Parathyroid adenoma (tissue), 2 donors: ENCODE data around the gene CDHR1.

Experiments
- H2AFZ ChIP-seq: fragments of 300-600 bp; sonication (generic); one replicate; pipeline ENCODE4 v1.7.0; 2017; ENCODE audit warnings: antibody characterized with exemption, mild to moderate bottlenecking
- H3K27ac ChIP-seq: fragments of 300-600 bp; sonication (generic); one replicate; pipeline ENCODE4 v1.7.0; 2017
- H3K27me3 ChIP-seq: fragments of 300-600 bp; sonication (generic); one replicate; pipeline ENCODE4 v1.7.0; 2017; ENCODE audit warnings: low read length; ENCODE audit not compliant: control insufficient read depth, insufficient read depth
- H3K36me3 ChIP-seq: fragments of 300-600 bp; sonication (generic); one replicate; pipeline ENCODE4 v1.7.0; 2017; ENCODE audit warnings: low read length; ENCODE audit not compliant: control insufficient read depth, insufficient read depth
- H3K4me1 ChIP-seq: fragments of 300-600 bp; sonication (generic); one replicate; pipeline ENCODE4 v1.7.0; 2017; ENCODE audit warnings: control low read depth
- H3K4me2 ChIP-seq: fragments of 300-600 bp; sonication (generic); one replicate; pipeline ENCODE4 v1.7.0; 2017; ENCODE audit warnings: low read length
- H3K4me3 ChIP-seq: fragments of 300-600 bp; sonication (generic); one replicate; pipeline ENCODE4 v1.7.0; 2017; ENCODE audit warnings: low read depth, low read length
- H3K79me2 ChIP-seq: fragments of 300-600 bp; sonication (generic); one replicate; pipeline ENCODE4 v1.7.0; 2017; ENCODE audit warnings: control low read depth
- H3K9ac ChIP-seq: fragments of 300-600 bp; sonication (generic); one replicate; pipeline ENCODE4 v1.7.0; 2017; ENCODE audit warnings: mild to moderate bottlenecking
- H3K9me3 ChIP-seq: fragments of 300-600 bp; sonication (generic); one replicate; pipeline ENCODE4 v1.7.0; 2017; ENCODE audit warnings: low read length; ENCODE audit not compliant: control insufficient read depth
- TF ChIP-seq, protein P1 (sequence below): fragments of 300-600 bp; sonication (generic); IDR thresholded peaks from one replicate; pipeline ENCODE4 v1.7.0; 2017; ENCODE audit warnings: antibody characterized with exemption, mild to moderate bottlenecking
- donor health status: primary hyperparathyroidism.

Gene CDHR1

DNA sequence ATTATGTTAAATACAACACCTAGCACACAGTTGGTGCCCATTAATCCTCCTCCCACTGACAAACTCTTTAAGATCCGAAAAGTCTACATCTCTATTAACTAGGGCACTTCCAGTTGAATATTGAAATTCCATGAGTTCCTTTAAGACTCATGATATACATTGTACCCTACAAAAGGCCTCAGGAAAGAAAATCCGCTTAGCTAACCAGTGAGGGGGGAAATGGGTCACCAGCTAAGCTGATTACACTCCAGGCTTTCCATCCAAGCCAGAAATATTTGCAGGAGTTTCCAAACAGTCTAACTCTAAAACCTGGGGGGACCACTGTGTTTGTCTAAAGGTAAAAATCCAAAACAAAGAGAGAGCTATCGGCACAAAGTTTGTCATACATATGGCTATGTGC is 32.3 kb downstream of the CDHR1 start:
- no peak overlapping the region for H3K9ac ChIP-seq
- no peak overlapping the region for H2AFZ ChIP-seq
- H3K36me3 ChIP-seq = no peaks in the 10 kb centered on the region
- no peaks in the 10 kb centered on the region for H3K27me3 ChIP-seq
- no peaks in the 10 kb centered on the region for H3K79me2 ChIP-seq
- no peaks in the 10 kb centered on the region for H3K4me1 ChIP-seq
- H3K27ac ChIP-seq = no peak overlapping the region
- H3K4me3 ChIP-seq = no peak overlapping the region
- H3K9me3 ChIP-seq = no peaks in the 10 kb centered on the region
- TF ChIP-seq, protein P1, sequence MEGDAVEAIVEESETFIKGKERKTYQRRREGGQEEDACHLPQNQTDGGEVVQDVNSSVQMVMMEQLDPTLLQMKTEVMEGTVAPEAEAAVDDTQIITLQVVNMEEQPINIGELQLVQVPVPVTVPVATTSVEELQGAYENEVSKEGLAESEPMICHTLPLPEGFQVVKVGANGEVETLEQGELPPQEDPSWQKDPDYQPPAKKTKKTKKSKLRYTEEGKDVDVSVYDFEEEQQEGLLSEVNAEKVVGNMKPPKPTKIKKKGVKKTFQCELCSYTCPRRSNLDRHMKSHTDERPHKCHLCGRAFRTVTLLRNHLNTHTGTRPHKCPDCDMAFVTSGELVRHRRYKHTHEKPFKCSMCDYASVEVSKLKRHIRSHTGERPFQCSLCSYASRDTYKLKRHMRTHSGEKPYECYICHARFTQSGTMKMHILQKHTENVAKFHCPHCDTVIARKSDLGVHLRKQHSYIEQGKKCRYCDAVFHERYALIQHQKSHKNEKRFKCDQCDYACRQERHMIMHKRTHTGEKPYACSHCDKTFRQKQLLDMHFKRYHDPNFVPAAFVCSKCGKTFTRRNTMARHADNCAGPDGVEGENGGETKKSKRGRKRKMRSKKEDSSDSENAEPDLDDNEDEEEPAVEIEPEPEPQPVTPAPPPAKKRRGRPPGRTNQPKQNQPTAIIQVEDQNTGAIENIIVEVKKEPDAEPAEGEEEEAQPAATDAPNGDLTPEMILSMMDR = no peak
- H3K4me2 ChIP-seq = no peak overlapping the region

DNA sequence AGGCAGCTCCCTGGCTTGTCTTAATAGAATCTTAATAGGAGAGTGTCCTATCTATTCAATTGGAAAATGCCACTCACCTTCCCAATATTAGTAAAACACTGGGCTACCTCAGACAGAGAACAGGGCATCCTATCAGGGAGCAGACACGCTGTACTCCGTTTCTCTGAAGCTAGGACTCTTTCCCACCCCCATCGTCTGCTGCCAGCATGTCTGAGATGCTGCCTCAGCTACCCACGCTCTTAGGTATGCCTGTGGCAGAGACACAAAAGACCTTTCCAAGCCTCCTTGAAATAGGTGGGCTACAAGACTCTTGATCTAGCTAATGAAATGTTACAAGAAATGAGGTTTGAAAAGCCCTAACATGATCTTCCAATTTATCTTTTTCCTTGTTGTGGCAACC is 33.5 kb downstream of the CDHR1 start:
- no peak overlapping the region for H3K4me3 ChIP-seq
- no peak overlapping the region for H2AFZ ChIP-seq
- H3K4me2 ChIP-seq = no peak overlapping the region
- TF ChIP-seq, protein P1 = no peak
- H3K27me3 ChIP-seq = no peaks in the 10 kb centered on the region
- H3K36me3 ChIP-seq = no peaks in the 10 kb centered on the region
- H3K9ac ChIP-seq = no peak overlapping the region
- no peaks in the 10 kb centered on the region for H3K9me3 ChIP-seq
- no peaks in the 10 kb centered on the region for H3K79me2 ChIP-seq
- no peaks in the 10 kb centered on the region for H3K4me1 ChIP-seq
- no peak overlapping the region for H3K27ac ChIP-seq

DNA sequence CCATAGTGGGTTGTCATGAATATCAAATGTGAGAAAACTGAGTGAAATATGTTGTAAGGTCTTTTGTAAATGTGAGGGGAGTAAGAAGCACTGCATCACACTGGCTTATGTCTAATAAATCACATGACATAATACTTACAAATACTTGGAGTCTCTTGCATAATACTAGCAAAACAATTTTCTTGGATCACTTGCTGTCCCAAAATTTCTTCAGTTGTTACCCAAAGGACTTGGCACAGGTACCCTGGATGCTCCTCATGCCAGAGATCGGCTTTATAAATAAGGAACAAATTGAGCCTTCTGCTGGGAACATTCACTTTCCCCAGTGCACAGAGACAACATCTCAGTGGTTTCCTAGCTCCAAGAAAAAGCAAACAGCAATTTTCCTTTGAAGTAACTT is 36.0 kb downstream of the CDHR1 start:
- no peak overlapping the region for H2AFZ ChIP-seq
- no peak overlapping the region for H3K4me2 ChIP-seq
- TF ChIP-seq, protein P1 = no peak
- no peak overlapping the region for H3K27ac ChIP-seq
- H3K9me3 ChIP-seq = no peaks in the 10 kb centered on the region
- H3K79me2 ChIP-seq = no peaks in the 10 kb centered on the region
- H3K36me3 ChIP-seq = no peaks in the 10 kb centered on the region
- H3K4me3 ChIP-seq = no peak overlapping the region
- no peaks in the 10 kb centered on the region for H3K4me1 ChIP-seq
- no peaks in the 10 kb centered on the region for H3K27me3 ChIP-seq
- no peak overlapping the region for H3K9ac ChIP-seq

DNA sequence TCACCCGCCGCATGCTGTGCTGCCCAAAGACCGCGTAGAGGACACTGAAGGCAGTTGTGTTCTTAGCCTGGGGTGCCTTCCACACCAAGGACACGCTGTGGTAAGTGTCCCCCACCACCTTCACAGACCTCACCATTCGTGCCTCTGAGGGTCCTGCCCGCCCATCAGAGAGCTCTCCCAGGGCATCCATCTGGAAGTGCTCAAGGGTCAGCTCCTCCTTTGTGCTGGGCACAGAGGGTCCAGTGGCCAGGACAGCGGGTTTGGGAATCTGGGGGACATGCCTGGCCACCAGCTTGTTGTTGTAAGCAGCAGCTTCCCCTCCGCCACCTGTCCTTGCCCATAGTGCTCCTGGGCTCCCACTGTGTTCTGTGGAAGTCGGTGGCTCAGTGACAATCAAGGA is 38.0 kb downstream of the CDHR1 start:
- Histone ChIP-seq H2AFZ (no peak overlapping the region), H3K9ac (no peak overlapping the region), H3K79me2 (no peaks in the 10 kb centered on the region), H3K4me3 (no peak overlapping the region), H3K27me3 (no peaks in the 10 kb centered on the region), H3K4me2 (no peak overlapping the region), H3K27ac (no peak overlapping the region), H3K4me1 (no peaks in the 10 kb centered on the region), H3K36me3 (no peaks in the 10 kb centered on the region), H3K9me3 (no peaks in the 10 kb centered on the region)
- TF ChIP-seq, protein P1 = no peak

DNA sequence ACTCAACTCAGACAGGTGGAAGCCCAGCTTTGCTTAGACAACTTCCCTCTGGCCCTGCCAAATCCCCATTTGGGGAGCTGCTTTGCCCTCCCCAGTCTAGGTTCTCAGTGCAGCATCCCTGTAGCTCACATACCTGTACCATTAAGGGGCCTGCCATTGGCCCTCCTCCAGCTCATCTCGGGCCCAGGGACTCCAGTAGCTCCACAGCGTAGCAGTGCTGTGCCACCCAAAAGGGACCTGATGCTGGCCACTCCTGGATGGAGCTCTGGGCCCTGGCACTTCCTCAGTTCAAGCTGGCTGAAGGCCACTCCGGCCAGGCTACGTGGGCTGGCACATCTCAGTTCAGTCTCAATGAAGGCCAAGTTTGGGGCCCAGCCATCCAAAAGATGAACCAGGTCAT is 39.6 kb downstream of the CDHR1 start:
- no peak overlapping the region for H3K4me2 ChIP-seq
- no peaks in the 10 kb centered on the region for H3K36me3 ChIP-seq
- no peak overlapping the region for H3K4me3 ChIP-seq
- H3K9ac ChIP-seq = no peak overlapping the region
- no peaks in the 10 kb centered on the region for H3K4me1 ChIP-seq
- TF ChIP-seq, protein P1 = no peak
- no peaks in the 10 kb centered on the region for H3K27me3 ChIP-seq
- H3K79me2 ChIP-seq = no peaks in the 10 kb centered on the region
- no peak overlapping the region for H2AFZ ChIP-seq
- no peaks in the 10 kb centered on the region for H3K9me3 ChIP-seq
- H3K27ac ChIP-seq = no peak overlapping the region
